GM21528 (cell line): Measurements from ENCODE around the gene POLE.

ENCODE experiments used
- ATAC-seq: cut with Tn5 transposase; IDR thresholded peaks from one replicate; pipeline ENCODE4 v1.9.1; 2021; ENCODE audit warnings: mild to moderate bottlenecking, moderate library complexity; ENCODE audit not compliant: unreplicated experiment, low FRiP score

The POLE gene, protein sequence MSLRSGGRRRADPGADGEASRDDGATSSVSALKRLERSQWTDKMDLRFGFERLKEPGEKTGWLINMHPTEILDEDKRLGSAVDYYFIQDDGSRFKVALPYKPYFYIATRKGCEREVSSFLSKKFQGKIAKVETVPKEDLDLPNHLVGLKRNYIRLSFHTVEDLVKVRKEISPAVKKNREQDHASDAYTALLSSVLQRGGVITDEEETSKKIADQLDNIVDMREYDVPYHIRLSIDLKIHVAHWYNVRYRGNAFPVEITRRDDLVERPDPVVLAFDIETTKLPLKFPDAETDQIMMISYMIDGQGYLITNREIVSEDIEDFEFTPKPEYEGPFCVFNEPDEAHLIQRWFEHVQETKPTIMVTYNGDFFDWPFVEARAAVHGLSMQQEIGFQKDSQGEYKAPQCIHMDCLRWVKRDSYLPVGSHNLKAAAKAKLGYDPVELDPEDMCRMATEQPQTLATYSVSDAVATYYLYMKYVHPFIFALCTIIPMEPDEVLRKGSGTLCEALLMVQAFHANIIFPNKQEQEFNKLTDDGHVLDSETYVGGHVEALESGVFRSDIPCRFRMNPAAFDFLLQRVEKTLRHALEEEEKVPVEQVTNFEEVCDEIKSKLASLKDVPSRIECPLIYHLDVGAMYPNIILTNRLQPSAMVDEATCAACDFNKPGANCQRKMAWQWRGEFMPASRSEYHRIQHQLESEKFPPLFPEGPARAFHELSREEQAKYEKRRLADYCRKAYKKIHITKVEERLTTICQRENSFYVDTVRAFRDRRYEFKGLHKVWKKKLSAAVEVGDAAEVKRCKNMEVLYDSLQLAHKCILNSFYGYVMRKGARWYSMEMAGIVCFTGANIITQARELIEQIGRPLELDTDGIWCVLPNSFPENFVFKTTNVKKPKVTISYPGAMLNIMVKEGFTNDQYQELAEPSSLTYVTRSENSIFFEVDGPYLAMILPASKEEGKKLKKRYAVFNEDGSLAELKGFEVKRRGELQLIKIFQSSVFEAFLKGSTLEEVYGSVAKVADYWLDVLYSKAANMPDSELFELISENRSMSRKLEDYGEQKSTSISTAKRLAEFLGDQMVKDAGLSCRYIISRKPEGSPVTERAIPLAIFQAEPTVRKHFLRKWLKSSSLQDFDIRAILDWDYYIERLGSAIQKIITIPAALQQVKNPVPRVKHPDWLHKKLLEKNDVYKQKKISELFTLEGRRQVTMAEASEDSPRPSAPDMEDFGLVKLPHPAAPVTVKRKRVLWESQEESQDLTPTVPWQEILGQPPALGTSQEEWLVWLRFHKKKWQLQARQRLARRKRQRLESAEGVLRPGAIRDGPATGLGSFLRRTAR (N-terminal part only)

GRCh38 chr12:132687211-132688164, at the start of gene POLE, which contains the start of gene PXMP2:
Gene POLE (minus strand): TSS chr12:132687342. CDS start chr12:132687315, 27 bp downstream.
Gene PXMP2 (plus strand): TSS chr12:132687587. CDS start chr12:132687671, 84 bp downstream.
- peak; percentile 87 for ATAC-seq

DNA sequence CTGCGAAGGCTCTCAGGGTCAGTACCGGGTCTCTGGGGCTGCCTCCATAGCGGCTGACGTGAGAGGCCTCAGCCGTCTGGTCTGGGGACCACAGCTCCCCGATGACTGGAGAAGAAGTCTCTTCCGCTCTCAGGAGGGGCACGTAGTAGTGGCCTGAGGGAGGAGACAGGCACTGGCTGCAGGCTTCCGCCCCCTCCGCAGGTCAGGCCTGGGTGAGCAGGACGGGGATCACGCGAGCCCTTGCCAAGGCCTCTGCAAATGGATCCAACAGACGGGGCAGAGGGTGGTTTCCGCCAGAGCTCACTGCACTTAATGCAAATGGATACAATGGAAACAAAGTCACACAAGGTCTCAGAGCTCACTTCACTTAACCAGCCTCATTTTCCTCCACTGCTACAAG, 49.8 kb upstream of the POLE start:
- no peak for ATAC-seq

- ATAC-seq: no peak
Measured at GRCh38 chr12:132736378-132736777, 49.2 kb upstream of the POLE start.

DNA sequence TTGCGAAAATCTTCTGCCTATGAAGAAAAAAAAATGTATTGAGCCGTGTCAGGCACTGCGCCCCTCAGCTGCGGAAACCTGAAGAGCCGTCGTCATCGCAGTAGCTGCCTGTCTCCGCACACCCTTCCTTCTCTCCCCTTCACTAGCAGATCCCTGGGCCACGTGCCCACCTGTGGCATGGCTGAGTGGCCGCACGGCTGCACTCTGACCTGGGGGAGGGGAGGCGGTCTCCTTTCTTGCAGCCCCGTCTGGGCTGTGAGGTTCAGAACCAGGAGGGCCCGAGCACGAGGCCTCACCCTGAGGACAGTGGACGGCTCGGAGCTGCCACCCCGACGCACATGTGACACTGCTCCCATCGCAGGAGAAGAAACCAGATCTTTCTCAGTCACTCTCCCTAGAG, 48.4 kb upstream of the POLE start:
- no peak for ATAC-seq

- ATAC-seq: no peak
Measured at GRCh38 chr12:132734206-132734605, 47.1 kb upstream of the POLE start.

GRCh38 chr12:132731574-132731973, 44.4 kb upstream of the POLE start:
- no peak for ATAC-seq

DNA sequence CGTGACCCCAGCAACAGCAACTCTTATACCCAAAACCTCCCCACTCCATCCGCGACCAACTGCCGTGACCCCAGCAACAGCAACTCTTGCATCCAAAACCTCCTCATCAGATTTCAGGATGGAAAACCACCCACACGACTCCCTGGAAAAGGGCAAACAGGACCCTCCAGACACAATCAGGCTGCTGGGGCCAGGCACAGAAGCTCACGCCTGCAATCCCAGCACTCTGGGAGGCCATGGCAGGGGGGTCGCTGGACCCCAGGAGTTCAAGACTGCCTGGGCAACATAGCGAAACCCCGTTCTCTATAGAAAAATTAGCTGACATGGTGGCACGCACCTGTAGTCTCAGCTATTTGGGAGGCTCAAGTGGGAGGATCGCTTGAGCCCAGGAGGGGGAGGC, 43.2 kb upstream of the POLE start:
- no peak for ATAC-seq

- no peak for ATAC-seq
Measured at GRCh38 chr12:132729541-132730320, 42.6 kb upstream of the POLE start.

- ATAC-seq: no peak
Measured at GRCh38 chr12:132728502-132728901, 41.4 kb upstream of the POLE start.

DNA sequence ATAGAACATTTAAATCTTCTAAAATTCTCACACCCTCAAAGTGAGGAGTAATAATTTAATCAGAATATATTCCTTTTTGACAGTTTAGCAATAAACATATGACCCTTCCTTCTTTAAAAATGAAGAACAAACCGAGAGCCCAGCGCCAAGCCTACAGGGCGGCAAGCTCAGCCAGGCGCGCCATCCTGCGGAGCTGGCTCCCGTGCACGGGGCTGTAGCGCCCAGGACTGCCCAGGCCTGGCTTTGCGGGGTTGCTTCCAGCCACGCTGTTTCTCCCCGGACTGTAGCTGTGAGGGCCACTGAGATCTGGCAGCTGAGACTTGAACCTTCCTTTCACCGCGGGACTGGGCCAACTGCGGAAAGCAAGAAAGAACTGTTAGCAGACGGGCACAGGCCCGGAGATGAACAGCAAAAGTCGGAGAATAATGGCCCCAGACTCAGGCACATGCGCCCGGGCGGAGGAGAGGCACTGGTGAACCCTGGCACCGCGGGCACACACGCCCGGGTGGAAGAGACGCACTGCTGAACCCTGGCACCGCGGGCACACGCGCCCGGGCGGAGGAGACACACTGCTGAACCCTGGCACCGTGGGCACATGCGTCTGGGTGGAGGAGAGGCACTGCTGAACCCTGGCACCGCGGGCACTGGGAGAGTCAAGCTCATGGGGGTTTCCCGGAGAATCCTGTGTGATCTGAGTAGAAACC, 40.1 kb upstream of the POLE start:
- ATAC-seq: no peak

- ATAC-seq: no peak
Measured at GRCh38 chr12:132726386-132726785, 39.2 kb upstream of the POLE start.

DNA sequence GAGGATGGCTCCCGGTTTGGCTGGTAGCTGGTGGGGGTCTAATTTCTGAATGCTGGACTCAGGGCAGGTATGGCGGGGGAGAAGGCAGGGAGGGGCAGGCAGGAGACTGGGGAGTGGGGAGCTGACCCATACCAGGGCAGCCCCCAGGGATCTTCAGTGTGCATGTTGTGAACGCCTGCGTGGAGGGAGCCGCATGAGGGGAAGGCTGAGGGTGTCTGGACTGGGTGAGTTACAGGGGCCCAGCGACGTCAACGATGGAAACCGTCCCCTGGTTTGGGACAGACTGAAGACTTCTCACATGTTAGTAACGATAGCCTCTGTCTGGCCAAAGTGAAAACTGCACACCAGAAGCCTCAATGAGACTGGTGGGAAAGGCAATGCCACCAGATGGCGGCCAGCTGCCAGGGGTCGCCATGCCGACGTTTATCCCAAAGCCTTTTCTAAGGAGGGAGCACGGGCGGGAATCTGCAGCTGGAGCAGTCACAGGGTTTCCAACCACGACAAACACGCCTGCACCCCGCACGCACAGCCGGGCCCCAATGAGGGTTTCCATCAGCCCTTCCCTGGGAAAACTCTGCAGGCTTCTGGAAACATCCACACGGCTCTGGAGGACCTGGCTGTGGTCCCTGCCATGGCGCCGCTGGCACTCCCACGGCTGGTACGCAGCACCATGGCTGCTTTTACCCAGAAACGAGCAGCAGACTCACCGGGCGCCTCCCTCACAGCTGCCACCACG, 37.5 kb upstream of the POLE start:
- ATAC-seq: no peak

GRCh38 chr12:132723764-132724140, 36.6 kb upstream of the POLE start:
- ATAC-seq: no peak

DNA sequence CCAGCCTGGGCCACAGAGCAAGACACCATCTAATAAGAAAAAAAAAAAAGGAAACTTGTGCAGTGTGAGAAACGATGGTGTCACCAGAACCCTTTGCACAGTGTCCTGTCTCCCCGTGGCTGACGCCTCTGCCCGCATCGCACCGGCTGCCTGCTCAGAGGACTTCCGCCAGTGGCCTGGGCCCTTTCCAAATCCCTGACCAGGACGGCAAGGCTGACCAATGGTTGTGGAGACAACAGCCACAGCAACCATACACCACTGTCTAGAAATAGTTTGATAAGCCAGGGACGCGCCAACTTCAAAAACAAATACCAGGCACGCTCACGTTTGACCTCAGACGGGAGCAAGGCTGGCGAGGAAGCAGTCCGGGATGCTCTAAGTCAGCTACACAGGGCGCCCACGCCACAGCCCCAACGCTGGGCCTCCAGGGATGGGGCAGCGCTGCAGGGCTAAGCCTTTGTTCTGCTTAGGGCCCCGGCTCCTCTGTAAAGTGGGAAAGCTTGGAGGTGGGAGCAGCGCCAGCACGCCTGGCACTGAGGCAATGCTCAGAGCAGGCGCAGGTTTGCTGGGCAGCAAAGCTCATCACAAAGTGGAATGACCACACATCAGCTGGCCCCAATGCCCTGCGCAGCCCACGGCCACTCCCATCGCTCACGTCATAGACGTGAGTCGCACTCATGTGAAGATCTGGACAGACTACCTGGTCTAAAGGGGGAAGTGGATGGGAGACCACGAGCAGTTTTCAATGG, 36.0 kb upstream of the POLE start:
- no peak for ATAC-seq

GRCh38 chr12:132720606-132721345, 33.6 kb upstream of the POLE start:
- no peak for ATAC-seq

DNA sequence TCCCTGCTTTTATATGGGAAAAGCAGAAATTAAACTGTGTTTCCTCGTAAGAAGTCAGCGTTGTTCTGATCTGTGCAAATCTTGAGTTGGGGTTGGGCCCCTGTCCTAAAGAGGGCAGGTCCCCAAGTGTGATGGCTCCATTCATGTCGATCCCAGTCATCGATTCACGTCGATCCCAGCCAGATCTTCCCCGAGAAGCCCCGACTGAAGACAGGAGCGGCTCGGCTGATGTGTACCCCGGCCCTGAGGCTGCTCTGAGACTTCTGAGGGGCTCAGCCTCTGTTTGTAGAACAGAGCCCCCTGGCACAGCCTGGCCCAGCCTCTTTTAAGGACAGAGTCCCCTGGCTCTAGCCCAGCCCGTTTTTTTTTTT, 32.8 kb upstream of the POLE start:
- ATAC-seq: no peak
